ENCODE results near the gene EPN3.

The EPN3 gene

GRCh38 chr17:50575581-50576210 lies 43.2 kb downstream of the EPN3 start:
- Histone ChIP-seq H3K27ac (ENCODE audit: extremely low read depth, low read depth, low read length) (no peak overlapping the region), H3K4me1 (ENCODE audit: control insufficient read depth, insufficient read depth, low read length) (no peaks in the 10 kb centered on the region), H3K9me3 (ENCODE audit: control insufficient read depth, insufficient read depth, low read depth, low read length) (no peaks in the 10 kb centered on the region), H3K36me3 (ENCODE audit: control insufficient read depth in 2 of 2, insufficient read depth in 1 of 2, low read length in 2 of 2) (no peaks in the 10 kb centered on the region), H3K4me3 (ENCODE audit: low read depth, low read length) (no peak overlapping the region)
- ChIA-PET POLR2A (interaction anchor here (0.9 kb wide), 1 partner anchor 9 kb away, joined by 3 read pairs; no protein-coding TSS in a partner anchor), CTCF (interaction anchor here (0.9 to 2.3 kb wide), 2 partner anchors 25 to 75 kb away, joined by 3 to 9 read pairs; no protein-coding TSS in a partner anchor)
- TF ChIP-seq ELK4 (IDR thresholded peaks at IDR 0.05; ENCODE audit: borderline replicate concordance, low read depth, low read length) (no peak), ZNF292 (tag by site-specific recombination; IDR thresholded peaks at IDR 0.05; ENCODE audit: borderline replicate concordance, low read depth) (no peak), ZNF280C (tag by site-specific recombination; IDR thresholded peaks at IDR 0.05) (no peak), YY1 (tag by site-specific recombination; IDR thresholded peaks at IDR 0.05) (no peak), ZNF2 (tag by site-specific recombination; IDR thresholded peaks at IDR 0.05) (no peak), ZNF501 (tag by site-specific recombination; IDR thresholded peaks at IDR 0.05) (no peak), ZNF518A (tag by site-specific recombination; conservative IDR thresholded peaks at IDR 0.05; ENCODE audit: low read depth) (no peak), SALL2 (tag by site-specific recombination; IDR thresholded peaks at IDR 0.05; ENCODE audit: borderline replicate concordance) (no peak)

GRCh38 chr17:50576864-50577263 lies 44.3 kb downstream of the EPN3 start:
- Histone ChIP-seq H3K36me3 (ENCODE audit: control insufficient read depth in 2 of 2, insufficient read depth in 1 of 2, low read length in 2 of 2) (no peaks in the 10 kb centered on the region), H3K4me1 (ENCODE audit: control insufficient read depth, insufficient read depth, low read length) (no peaks in the 10 kb centered on the region), H3K9me3 (ENCODE audit: control insufficient read depth, insufficient read depth, low read depth, low read length) (no peaks in the 10 kb centered on the region), H3K27ac (ENCODE audit: extremely low read depth, low read depth, low read length) (no peak overlapping the region), H3K4me3 (ENCODE audit: low read depth, low read length) (no peak overlapping the region)
- CTCF ChIA-PET, result interaction anchor here (1.5 kb wide), 1 partner anchor 26 kb away, joined by 5 read pairs; no protein-coding TSS in a partner anchor
- TF ChIP-seq ZNF76 (tag by site-specific recombination; IDR thresholded peaks at IDR 0.05; ENCODE audit: borderline replicate concordance, low read depth), result no peak
- TF ChIP-seq KLF9 (tag by site-specific recombination; IDR thresholded peaks at IDR 0.05; ENCODE audit: low read depth), result no peak
- TF ChIP-seq ZBTB48 (tag by site-specific recombination; IDR thresholded peaks at IDR 0.05), result no peak
- POLR2A ChIA-PET, result no interaction called here

- no peak overlapping the region for H3K4me3 ChIP-seq (ENCODE audit: low read depth, low read length)
- H3K9me3 ChIP-seq (ENCODE audit: control insufficient read depth, insufficient read depth, low read depth, low read length), result no peaks in the 10 kb centered on the region
- H3K27ac ChIP-seq (ENCODE audit: extremely low read depth, low read depth, low read length), result no peak overlapping the region
- ChIA-PET CTCF (interaction anchor here (1.5 kb wide), 2 partner anchors 9 to 27 kb away, joined by 4 to 5 read pairs; no protein-coding TSS in a partner anchor), POLR2A (no interaction called here)
- no peaks in the 10 kb centered on the region for H3K36me3 ChIP-seq (ENCODE audit: control insufficient read depth in 2 of 2, insufficient read depth in 1 of 2, low read length in 2 of 2)
- no peaks in the 10 kb centered on the region for H3K4me1 ChIP-seq (ENCODE audit: control insufficient read depth, insufficient read depth, low read length)
- TF ChIP-seq YY2 (tag by site-specific recombination; IDR thresholded peaks at IDR 0.05) (no peak), PBX3 (CRISPR knock-in tag; IDR thresholded peaks at IDR 0.05) (no peak), ZNF654 (tag by site-specific recombination; IDR thresholded peaks at IDR 0.05; ENCODE audit: low read depth) (no peak), ZNF658 (tag by site-specific recombination; IDR thresholded peaks at IDR 0.05) (no peak), MEIS1 (CRISPR knock-in tag; IDR thresholded peaks at IDR 0.05; ENCODE audit: borderline replicate concordance) (no peak), ZBTB49 (tag by site-specific recombination; IDR thresholded peaks at IDR 0.05; ENCODE audit: low read depth) (no peak)
Measured at GRCh38 chr17:50577451-50577954, 45.0 kb downstream of the EPN3 start.

Data from HEK293 (cell line).